AG04450 (cell line): Measurements from ENCODE around the gene COA8. TPM values are rescaled to one million over a fixed set of nuclear protein-coding genes. Genes with fewer than 3 reads are reported as not detected.

ENCODE experiments used
- CTCF ChIA-PET: fragments of 300-600, 350-600 bp; formaldehyde crosslinking; extraction: SDS; loops from one replicate; lab custom pipeline; 2022; ENCODE audit warnings: antibody characterized with exemption, inconsistent platforms; lab: Charles Lee
- POLR2A ChIA-PET: fragments of 350-600 bp; formaldehyde crosslinking; extraction: SDS; loops from one replicate; lab custom pipeline; 2021; ENCODE audit warnings: antibody characterized with exemption, inconsistent platforms; lab: Yijun Ruan, JAX
- DNase-seq: peaks from one replicate; pipeline ENCODE4 v3.0.0-alpha.2; 2011; ENCODE audit warnings: low read depth, low spot score
- H3K27ac ChIP-seq: one replicate; pipeline ENCODE4 v1.5.1; 2012; ENCODE audit warnings: low read depth, low read length, control low read depth
- H3K27me3 ChIP-seq: one replicate; pipeline ENCODE4 v1.6.0; 2012; ENCODE audit warnings: low read length; ENCODE audit not compliant: control insufficient read depth, insufficient read depth
- H3K4me3 ChIP-seq: 2 replicates; pipeline ENCODE4 v1.5.1; 2011; ENCODE audit warnings: mild to moderate bottlenecking, low read depth, low read length, control low read depth
- H3K9me3 ChIP-seq: 2 replicates; pipeline ENCODE4 v1.5.1; 2012; ENCODE audit warnings: low read length; ENCODE audit not compliant: control insufficient read depth, insufficient read depth
- CTCF ChIP-seq: IDR thresholded peaks from 2 replicates; pipeline ENCODE4 v1.5.1; 2011; ENCODE audit warnings: low read depth, low read length, control low read depth, inconsistent platforms
- polyA plus RNA-seq: library from polyadenylated mRNA; depleted of rRNA; stranded (reverse); fragments of >200 nt; gene quantifications from 2 replicates; pipeline ENCODE4 v1.2.3, GENCODE V29; 2011

Gene COA8
- polyA plus RNA-seq, 1 experiment: 29.8 TPM

- Histone ChIP-seq H3K9me3 (peaks cover 18% of the 10 kb centered on the region), H3K27me3 (peaks cover under 1% of the 10 kb centered on the region), H3K27ac (no peak overlapping the region), H3K4me3 (no peak overlapping the region)
- ChIA-PET CTCF (interaction anchor here (0.6 to 0.7 kb wide), 3 partner anchors 9 to 81 kb away, joined by 3 read pairs; no protein-coding TSS in a partner anchor), POLR2A (no interaction called here)
- peak; percentile 50 for TF ChIP-seq CTCF
- DNase-seq: no peak
Observed at GRCh38 chr14:103613517-103613916, 50.8 kb downstream of the COA8 start.

- Histone ChIP-seq H3K27me3 (no peaks in the 10 kb centered on the region), H3K9me3 (peaks cover 4% of the 10 kb centered on the region), H3K4me3 (no peak overlapping the region), H3K27ac (no peak overlapping the region)
- TF ChIP-seq CTCF: no peak
- DNase-seq: no peak
- CTCF ChIA-PET: interaction anchor here (0.6 kb wide), 1 partner anchor 211 kb away, joined by 3 read pairs; no protein-coding TSS in a partner anchor
- POLR2A ChIA-PET: interaction anchor here (0.7 kb wide), 1 partner anchor 11 kb away, joined by 4 read pairs; no protein-coding TSS in a partner anchor
Observed at GRCh38 chr14:103616635-103617300, 54.0 kb downstream of the COA8 start.

- no peak for TF ChIP-seq CTCF
- ChIA-PET CTCF (no interaction called here), POLR2A (no interaction called here)
- Histone ChIP-seq H3K27me3 (no peaks in the 10 kb centered on the region), H3K4me3 (no peak overlapping the region), H3K27ac (no peak overlapping the region), H3K9me3 (no peaks in the 10 kb centered on the region; the same call in 1 of the 2 replicates)
- no peak for DNase-seq
Observed at GRCh38 chr14:103619057-103619456, 56.3 kb downstream of the COA8 start.

- no peak overlapping the region for H3K4me3 ChIP-seq
- no peak overlapping the region for H3K27ac ChIP-seq
- ChIA-PET CTCF (no interaction called here), POLR2A (no interaction called here)
- no peak for TF ChIP-seq CTCF
- DNase-seq: no peak
- no peaks in the 10 kb centered on the region for H3K27me3 ChIP-seq
- H3K9me3 ChIP-seq: no peaks in the 10 kb centered on the region; the same call in 1 of the 2 replicates
Observed at GRCh38 chr14:103621860-103622259, 59.1 kb downstream of the COA8 start.

GRCh38 chr14:103623308-103623707 lies 60.5 kb downstream of the COA8 start:
- TF ChIP-seq CTCF: no peak
- CTCF ChIA-PET: no interaction called here
- no peaks in the 10 kb centered on the region; the same call in 1 of the 2 replicates for H3K9me3 ChIP-seq
- POLR2A ChIA-PET: no interaction called here
- DNase-seq: no peak
- no peak overlapping the region for H3K4me3 ChIP-seq
- no peak overlapping the region for H3K27ac ChIP-seq
- no peaks in the 10 kb centered on the region for H3K27me3 ChIP-seq
